KBM-7 (cell line): ENCODE results near the gene PTP4A1.
A peak's percentile ranks its signal among the peaks of the same experiment; 100 is the strongest.
"Not testable (repeated sequence)": the region's sequence is repeated elsewhere in the genome, so short reads cannot be mapped to it uniquely, and the experiment has no call there.

Experiments
- DNase-seq: peaks from one replicate; pipeline ENCODE4 v3.0.0-alpha.2; 2015
- in situ Hi-C: fragments of 300-500 bp; cut with MboI; formaldehyde crosslinking; loops from 2 replicates; pipeline ENCODE4 v1.14.3; 2020; ENCODE audit warnings: low sequenced_read_pairs, low pct_unique_long_range_greater_than_20kb, mixed read lengths

PTP4A1 gene

DNA sequence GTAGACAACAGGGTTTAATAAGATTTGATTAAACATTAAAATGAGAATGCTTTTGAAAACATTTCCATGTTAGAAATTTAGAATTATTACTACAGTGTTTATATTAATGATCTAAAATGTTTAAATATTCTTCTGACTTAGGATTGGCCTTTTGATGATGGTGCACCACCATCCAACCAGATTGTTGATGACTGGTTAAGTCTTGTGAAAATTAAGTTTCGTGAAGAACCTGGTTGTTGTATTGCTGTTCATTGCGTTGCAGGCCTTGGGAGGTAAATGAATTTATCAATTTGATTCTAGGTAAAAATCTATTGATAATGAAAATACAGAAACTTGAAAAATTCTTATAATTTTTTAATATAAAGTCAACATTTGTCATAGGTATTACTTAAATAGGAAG is 6.5 kb downstream of the PTP4A1 start:
- DNase-seq = no peak
- in situ Hi-C loops = no loop called here

DNA sequence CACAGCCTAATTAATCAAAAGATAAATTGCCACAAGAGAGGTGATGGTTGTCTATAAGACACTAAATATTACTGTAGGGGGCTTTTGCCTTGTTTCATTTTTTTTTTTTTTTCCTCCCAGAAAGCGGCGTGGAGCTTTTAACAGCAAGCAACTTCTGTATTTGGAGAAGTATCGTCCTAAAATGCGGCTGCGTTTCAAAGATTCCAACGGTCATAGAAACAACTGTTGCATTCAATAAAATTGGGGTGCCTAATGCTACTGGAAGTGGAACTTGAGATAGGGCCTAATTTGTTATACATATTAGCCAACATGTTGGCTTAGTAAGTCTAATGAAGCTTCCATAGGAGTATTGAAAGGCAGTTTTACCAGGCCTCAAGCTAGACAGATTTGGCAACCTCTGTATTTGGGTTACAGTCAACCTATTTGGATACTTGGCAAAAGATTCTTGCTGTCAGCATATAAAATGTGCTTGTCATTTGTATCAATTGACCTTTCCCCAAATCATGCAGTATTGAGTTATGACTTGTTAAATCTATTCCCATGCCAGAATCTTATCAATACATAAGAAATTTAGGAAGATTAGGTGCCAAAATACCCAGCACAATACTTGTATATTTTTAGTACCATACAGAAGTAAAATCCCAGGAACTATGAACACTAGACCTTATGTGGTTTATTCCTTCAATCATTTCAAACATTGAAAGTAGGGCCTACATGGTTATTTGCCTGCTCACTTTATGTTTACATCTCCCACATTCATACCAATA is 7.8 kb downstream of the PTP4A1 start:
- in situ Hi-C loops = no loop called here
- DNase-seq = no peak

DNA sequence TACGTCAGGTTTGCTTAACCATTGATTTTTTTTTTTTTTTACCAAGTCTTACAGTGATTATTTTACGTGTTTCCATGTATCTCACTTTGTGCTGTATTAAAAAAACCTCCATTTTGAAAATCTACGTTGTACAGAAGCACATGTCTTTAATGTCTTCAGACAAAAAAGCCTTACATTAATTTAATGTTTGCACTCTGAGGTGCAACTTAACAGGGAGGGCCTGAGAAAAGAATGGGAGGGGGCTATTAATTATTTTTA is 8.4 kb downstream of the PTP4A1 start:
- no peak for DNase-seq
- in situ Hi-C loops = no loop called here

DNA sequence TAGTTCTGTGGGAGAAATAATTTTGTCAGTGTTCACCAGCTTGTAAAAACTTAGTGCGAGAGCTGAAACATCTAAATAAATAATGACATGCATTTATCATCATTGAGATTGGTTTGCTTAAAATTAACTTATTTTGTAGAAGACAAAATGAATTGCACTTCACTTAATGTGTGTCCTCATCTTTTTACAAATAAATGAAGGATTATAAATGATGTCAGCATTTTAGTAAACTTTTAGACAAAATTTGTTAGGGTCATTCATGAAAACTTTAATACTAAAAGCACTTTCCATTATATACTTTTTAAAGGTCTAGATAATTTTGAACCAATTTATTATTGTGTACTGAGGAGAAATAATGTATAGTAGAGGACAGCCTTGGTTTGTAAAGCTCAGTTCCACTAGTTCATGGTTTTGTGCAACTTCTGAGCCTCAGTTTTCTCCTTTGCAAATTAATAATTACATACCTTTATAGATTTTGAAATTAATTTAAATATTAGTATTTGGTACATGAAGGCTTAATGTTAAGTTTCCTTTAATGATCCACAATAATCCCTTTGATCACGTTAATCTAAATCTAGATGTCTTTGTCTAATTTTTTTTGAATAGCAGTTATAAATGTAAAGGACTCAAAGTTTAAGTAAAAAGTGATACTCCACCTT is 9.2 kb downstream of the PTP4A1 start:
- in situ Hi-C loops = no loop called here
- DNase-seq = no peak

DNA sequence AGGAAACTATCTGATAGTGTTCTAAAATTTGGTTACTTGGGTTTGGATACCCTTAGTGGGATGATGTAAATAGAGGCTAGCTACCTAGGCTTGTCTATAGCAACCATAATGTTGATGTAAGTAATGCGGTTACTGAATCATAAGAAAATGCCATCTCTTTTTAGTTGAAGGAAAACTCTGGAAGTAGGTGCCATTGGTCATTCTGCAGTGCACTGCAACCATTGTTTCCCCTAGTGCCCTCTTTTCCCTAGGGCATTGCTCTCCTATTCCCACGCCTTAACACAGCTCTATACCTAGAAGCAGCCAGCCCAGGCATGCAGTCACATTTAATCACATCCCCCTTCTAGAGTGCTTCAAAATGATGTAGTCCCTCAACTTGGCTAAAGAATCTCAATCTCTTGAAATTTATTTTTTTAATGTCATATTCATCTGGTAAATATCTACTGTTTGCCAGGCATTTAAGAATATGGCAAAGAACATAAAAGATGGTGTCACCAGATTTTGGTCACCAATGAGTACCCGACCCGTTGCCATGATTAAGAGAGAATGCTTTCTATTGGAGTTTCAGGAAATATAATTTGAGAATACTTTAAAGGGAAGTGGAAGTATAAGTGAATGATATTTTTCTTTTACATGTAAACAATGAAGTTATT is 10.4 kb downstream of the PTP4A1 start:
- no peak for DNase-seq
- in situ Hi-C loops = no loop called here

DNA sequence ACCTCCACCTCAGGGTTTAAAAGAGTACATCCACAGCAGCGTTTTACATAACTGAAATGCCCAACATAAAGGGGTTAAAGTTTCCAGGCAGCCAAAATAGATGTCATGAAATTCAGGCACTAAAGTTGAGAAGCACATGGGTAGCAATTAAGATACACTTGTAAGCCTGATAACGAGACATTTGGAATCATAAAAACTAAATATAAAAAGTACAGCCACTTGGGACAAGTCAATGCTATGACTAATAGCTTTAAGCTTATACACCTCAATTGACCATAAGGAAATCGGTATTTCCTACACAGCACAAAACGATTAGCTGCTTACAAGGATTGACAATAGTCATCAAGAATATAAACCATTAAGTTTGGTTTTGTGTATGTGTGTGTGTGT is 11.8 kb downstream of the PTP4A1 start:
- peak; percentile 36 for DNase-seq
- in situ Hi-C loops = no loop called here

DNA sequence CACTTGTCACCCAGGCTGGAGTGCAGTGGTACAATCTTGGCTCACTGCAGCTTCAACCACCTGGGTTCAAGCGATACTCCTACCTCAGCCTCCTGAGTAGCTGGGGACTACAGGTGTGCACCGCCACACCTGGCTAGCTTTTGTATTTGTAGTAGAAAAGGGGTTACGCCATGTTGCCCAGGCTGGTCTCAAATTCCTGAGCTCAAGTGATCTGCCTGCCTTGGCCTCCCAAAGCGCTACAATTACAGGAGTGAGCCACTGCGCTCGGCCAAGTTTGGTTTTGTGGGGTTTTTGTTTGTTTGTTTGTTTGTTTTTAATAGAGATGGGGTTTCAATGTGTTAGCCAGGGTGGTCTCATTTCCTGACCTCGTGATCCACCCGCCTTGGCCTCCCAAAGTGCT is 12.3 kb downstream of the PTP4A1 start:
- no peak for DNase-seq

DNA sequence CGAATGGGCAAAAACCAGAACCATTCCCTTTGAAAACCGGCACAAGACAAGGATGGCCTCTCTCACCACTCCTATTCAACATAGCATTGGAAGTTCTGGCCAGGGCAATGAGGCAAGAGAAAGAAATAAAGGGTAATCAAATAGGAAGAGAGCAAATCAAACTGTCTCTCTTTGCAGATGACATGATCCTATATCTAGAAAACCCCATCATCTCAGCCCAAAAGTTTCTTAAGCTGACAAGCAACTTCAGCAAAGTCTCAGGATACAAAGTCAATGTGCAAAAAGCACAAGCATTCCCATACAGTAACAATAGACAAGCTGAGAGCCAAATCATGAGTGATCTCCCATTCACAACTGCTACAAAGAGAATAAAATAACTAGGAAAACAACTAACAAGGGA is 13.4 kb downstream of the PTP4A1 start:
- DNase-seq, in situ Hi-C loops: not testable (repeated sequence)

More for the DNA sequence above, 12.3 kb downstream of the PTP4A1 start:
- in situ Hi-C loops = no loop called here

DNA sequence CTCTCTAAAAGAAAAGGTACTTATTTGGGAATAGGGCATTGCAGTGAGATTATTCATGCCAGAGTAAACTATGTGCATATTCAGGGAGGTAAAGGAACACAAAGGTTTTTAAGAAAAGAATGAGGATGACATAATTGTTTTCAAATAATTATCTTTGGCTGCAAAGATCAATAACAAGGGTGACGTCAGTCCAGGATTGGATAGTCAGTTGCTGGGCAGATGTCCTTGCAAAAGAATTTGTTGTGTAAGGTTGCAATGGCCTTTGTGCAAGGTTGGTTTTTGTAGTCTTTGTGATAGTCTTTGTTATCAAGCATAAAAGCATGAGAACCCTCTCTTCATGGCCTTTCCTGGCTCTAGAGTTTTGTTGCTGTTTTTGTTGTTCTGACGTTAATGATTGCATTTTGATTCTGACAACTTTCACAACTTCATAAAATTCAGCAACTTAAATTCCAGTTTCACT is 17.7 kb downstream of the PTP4A1 start:
- in situ Hi-C loops = no loop called here
- DNase-seq = no peak

DNA sequence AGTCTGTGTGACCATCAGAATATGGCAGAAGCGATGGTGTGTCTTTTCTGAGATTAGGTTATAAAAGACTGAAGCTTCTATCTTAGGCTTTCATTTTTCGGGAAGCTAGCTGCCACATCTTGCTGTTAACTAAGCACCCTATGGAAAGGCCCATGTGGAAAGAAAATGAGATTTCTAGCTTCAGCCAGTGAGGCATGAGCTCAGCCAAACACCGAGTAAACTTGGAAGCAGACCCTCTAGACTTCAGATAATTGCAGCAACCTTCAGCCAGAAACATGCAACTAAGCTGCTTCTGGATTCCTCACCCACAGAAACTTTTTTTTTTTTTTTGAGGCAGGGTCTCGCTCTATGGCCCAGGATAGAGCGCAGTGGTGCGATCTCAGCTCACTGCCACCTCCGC is 20.6 kb downstream of the PTP4A1 start:
- no peak for DNase-seq
- in situ Hi-C loops = no loop called here

DNA sequence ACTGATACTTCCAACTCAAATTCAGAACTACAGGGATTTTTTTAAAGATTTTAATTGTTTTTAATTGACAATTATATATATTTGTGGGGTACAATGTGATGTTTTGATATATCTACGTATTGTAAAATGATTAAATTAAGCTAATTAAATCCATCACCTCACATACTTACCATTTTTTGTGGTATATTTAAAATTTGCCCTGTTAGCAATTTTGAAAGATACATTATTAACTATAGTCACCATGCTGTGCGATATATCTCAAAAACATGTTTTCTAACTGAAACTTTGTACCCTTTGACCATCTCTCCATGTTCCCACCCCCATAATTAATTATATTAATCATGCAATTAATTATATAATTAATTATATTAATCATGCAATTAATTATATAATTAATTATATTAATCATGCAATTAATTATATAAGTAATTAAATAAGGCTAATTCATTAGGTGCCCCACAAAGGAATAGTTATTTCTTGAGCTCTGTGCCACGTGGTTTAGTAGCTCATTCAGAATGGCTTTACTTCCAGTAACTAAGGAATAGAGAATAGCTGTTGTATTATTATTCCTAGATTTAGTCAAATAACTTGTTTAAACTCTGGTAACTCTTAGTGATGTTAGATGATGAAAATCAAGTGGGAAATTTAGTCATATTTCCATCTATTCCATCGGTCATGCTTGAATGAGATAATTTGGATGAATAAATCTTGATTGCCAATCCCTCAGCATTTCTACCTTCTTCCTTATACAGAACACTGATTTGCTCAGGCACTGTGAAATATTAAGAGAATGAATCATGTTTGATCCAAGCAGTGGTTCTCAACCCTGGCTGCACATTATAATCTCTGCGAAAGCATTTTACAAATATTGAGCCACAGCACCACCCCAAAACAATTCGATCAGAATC is 25.1 kb downstream of the PTP4A1 start:
- no peak for DNase-seq
- in situ Hi-C loops = no loop called here

DNA sequence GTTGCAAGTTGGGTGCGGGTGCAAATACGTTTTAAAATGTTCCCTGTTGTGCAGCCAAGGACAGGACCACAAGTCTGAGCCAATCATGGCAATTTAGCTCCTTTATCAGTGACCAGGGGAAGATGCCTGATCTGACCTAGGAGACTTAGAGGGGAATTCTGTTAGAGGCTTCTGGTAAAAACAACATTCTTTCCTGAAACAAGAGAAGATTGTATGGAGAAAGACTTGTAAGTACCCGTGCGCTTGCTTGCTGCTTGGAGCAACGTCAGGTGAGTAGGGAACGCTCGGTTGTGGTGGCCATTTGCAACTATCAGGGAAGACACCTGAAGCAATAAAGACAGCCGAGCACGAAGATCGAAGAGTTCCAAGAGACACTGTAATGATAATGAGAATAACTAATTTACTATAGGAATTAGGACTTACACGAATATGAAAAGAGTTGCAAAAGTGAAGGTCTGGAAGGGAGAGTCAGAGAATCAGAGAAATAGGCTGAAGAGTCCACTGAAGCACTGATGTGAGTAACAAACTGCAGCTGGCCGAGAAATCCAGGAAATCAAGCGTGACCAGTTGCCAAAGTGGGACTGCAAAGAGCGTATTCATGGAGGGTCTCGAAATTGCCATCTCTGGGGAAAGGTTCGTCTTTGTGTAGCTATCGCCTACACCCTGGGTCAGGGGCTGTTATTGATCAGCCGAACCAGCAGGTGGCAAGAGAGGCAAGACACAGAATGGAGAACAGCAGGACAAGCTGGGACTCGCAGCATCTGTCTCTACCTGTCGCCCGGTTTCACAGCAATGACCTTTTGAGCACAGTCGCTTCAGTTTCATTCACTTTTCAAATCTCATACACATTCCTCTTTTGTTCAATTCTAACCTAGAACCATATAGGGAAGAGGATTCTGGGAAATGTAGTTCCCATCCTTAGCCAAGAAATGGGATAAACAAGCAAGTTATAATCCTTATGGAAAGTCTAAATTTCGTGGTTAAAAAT is 26.1 kb downstream of the PTP4A1 start:
- in situ Hi-C loops = no loop called here
- peak; percentile 83 for DNase-seq

DNA sequence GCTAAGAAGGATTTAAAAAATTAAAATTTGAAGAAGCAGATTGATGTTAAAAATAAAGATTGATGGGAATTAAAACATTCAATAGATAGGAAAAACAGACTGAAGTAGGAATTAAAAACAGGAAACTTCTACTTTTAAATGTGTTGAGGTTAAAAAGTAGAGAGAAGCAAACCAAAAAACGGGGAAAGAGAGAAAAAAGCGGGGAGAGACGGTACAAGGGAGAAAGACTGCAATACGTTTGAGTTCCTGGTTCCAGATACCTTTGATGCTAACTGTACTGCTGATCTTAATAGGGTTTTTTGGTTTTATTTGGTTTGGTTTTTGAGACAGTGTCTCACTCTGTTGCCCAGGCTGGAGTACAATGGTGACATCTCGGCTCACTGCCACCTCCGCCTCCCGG is 27.0 kb downstream of the PTP4A1 start:
- in situ Hi-C loops = no loop called here

DNA sequence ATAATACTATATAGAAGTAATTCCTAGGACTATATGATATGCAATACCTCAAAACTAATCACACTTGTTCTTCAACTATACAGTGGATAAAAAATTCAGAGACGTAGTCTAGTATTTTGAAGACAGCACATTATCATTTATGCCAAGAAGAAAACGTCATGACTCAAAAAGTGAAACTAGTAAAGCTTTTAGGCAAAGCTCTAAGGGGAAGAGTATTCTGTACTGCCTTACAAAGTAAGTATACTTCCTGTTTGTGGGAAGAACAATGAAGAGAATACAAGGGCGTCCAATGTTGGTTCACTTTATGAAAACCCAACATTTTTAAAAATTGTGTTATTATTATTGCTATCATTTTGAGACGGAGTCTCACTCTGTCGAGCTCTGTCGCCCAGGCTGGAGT is 27.9 kb downstream of the PTP4A1 start:
- no peak for DNase-seq

More for the DNA sequence above, 27.0 kb downstream of the PTP4A1 start:
- DNase-seq = no peak

DNA sequence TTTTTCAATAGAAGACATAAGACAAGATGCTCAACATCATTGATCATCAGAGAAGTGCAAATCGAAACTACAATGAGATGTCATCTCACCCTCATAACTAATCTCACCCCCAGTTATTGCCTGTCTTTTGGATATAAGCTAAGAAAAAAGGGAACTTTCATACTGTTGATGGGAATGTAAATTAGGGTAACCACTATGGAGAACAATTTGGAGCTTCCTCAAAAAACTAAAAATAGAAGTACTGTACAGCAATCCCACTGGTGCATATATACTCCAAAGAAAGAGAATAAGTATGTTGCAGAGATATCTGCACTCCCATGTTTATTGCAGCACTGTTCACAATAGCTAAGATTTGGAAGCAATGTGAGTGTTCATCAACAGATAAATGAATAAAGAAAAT is 37.0 kb downstream of the PTP4A1 start:
- DNase-seq = peak; percentile 55
- in situ Hi-C loops = no loop called here

More for the DNA sequence above, 27.9 kb downstream of the PTP4A1 start:
- in situ Hi-C loops = no loop called here

DNA sequence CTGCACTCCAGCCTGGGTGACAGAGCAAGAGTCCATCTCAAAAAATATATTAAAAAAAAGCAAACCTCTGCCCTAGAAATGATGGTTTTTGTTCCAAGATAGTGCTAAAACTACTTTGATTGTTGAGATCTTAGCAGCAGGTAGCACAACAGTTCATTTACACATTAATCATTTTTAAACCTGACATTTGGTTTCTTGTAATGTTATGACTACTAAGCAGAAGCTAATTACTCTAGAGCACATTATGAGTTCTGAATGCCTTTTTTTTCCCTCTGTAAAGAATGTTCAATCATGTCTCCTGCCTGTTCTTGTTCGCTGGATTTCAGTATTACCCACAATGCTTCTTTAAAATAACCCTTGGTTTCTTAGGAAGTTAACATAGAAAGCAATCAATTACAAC is 38.7 kb downstream of the PTP4A1 start:
- no peak for DNase-seq
- in situ Hi-C loops = no loop called here

DNA sequence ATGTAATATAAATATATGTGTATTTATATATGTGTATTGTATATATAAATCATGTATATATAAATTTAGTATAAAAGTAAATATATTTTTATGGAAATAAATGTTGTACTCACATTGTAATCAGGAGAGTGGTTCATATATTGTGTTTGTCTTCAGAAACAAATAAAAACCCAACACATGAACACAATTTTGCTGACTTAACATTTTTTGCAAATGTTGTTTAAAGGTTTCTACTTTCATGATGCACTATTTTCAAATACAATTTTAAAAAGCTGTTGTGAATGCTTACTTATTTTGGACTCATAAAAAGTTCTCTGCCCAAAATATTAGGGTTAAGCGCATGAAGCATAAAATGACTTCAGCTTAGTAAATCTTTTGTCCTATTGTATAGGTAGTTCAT is 39.3 kb downstream of the PTP4A1 start:
- DNase-seq = no peak
- in situ Hi-C loops = no loop called here

DNA sequence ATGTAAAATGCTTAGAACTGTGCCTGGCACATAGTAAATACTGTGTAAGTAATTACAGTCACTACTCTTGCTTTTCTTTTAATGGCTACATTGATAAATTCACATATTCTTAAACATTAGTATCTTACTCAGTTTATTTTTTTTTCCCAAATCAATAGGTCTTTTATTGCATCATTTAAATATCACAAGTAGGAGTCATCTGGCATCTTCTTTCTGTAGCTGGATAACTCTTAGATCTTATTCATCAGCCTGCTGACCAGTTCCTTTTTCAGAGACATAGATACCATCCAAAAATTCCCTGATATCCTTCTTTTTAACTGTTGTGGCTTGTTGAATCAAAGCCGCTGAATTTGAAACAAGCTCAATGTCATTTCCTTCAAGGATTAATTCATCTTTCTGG is 43.3 kb downstream of the PTP4A1 start:
- in situ Hi-C loops = no loop called here
- no peak for DNase-seq
